Measurements from ENCODE around the gene CSTA. TPM values are rescaled to one million over a fixed set of nuclear protein-coding genes. Genes with fewer than 3 reads are reported as not detected.
"Not testable (repeated sequence)": the region's sequence is repeated elsewhere in the genome, so short reads cannot be mapped to it uniquely, and the experiment has no call there.

The CSTA gene
- total and polyA plus RNA-seq, 3 donors from 2014 or later = 1.2 to 2.8 TPM; not detected in 1

DNA sequence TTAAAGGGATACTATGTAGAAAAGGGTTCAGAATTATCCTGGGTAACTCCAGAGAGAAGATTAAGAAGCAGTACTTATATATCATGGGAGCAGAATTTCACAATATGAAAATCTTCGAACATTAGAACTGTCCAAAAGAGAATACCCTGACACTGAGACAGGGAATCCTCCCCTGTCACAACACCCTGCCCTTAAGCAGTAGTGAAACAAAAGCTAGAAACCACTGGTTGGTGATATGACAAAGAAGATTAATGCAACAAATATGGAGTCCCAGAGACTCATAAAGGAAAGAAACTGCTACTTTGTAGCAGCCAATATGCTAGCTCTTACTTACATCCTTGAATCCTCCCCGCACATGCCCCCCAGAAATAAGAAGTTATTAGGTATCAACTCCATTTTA is 39.4 kb downstream of the CSTA start:
- H3K27ac ChIP-seq = no peak overlapping the region
- H3K36me3 ChIP-seq (ENCODE audit: low read depth, missing control alignments) = no peaks in the 10 kb centered on the region
- DNase-seq = no peak

DNA sequence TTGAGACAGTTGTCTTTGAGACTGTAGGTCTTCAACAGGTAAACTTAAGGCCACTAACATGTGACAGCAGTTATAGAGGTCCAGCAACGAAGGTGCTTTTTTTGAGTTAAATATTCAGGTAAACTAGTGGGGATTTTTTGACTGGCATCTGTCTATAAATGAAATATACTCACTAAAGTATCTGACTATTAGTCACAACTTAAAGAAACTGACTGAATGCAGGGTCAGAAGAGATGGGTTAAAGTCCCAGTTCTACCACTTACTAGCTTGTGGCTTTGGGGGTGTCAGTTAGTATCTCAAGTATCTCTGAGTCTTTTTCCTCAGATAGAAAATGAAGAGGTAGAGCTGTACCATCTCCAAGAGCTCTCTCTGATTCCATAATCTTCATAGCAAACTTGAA is 40.0 kb downstream of the CSTA start:
- Histone ChIP-seq H3K36me3 (ENCODE audit: low read depth, missing control alignments) (no peaks in the 10 kb centered on the region), H3K4me1 (no peaks in the 10 kb centered on the region), H3K27me3 (no peaks in the 10 kb centered on the region), H3K9me3 (no peaks in the 10 kb centered on the region), H3K4me3 (no peak overlapping the region), H3K27ac (no peak overlapping the region)
- intact Hi-C loops (cut with DNase I; ENCODE audit: low total_unique reads) = no loop called here
- 86 to 97% methylated on average over 1 of the region's 1 CpG for WGBS, 2 donors
- no peak for TF ChIP-seq POLR2A (IDR thresholded peaks at IDR 0.05)
- TF ChIP-seq, protein P1, sequence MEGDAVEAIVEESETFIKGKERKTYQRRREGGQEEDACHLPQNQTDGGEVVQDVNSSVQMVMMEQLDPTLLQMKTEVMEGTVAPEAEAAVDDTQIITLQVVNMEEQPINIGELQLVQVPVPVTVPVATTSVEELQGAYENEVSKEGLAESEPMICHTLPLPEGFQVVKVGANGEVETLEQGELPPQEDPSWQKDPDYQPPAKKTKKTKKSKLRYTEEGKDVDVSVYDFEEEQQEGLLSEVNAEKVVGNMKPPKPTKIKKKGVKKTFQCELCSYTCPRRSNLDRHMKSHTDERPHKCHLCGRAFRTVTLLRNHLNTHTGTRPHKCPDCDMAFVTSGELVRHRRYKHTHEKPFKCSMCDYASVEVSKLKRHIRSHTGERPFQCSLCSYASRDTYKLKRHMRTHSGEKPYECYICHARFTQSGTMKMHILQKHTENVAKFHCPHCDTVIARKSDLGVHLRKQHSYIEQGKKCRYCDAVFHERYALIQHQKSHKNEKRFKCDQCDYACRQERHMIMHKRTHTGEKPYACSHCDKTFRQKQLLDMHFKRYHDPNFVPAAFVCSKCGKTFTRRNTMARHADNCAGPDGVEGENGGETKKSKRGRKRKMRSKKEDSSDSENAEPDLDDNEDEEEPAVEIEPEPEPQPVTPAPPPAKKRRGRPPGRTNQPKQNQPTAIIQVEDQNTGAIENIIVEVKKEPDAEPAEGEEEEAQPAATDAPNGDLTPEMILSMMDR (IDR thresholded peaks at IDR 0.05) = no peak
- DNase-seq = no peak

More for the DNA sequence above, 39.4 kb downstream of the CSTA start:
- Histone ChIP-seq H3K4me1 (no peaks in the 10 kb centered on the region), H3K4me3 (no peak overlapping the region), H3K27me3 (no peaks in the 10 kb centered on the region), H3K9me3 (no peaks in the 10 kb centered on the region)
- intact Hi-C loops (cut with DNase I; ENCODE audit: low total_unique reads) = no loop called here
- TF ChIP-seq, protein P1 (IDR thresholded peaks at IDR 0.05) = no peak
- TF ChIP-seq POLR2A (IDR thresholded peaks at IDR 0.05) = no peak
- 41 to 65% methylated on average over 2 of the region's 2 CpGs for WGBS, 2 donors

DNA sequence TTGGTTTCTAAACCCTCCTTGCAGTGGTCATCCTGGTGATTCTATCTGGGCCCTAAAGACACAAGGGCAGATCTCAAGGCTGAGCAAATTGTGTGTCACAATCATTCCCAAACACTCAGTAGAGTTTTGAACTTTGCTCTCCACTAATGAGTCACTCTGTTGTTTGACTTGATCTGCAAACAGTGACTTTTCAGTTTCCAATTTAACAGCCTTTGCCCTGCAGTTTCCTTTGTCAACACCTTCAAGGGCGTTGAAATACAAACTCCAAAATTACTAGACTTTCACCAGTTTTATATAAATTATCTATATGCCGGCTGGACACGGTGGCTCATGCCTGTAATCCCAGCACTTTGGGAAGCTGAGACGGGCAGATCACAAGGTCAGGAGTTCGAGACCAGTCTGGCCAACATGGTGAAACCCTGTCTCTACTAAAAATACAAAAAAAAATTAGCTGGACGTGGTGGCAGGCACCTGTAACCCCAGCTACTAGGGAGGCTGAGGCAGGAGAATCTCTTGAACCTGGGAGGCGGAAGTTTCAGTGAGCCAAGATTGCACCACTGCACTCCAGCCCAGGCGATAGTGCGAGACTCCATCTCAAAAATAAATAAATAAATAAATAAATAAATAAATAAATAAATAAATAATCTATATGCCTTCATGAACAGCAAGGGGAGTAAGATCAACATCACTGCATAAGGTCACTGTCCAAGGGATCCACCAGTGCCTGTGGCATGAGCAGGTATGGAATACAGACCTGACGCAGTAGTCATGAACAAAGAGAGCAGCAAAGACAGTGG is 40.7 kb downstream of the CSTA start:
- H3K4me3 ChIP-seq; H3K27me3 ChIP-seq; H3K9me3 ChIP-seq; H3K36me3 ChIP-seq (ENCODE audit: low read depth, missing control alignments); H3K27ac ChIP-seq; H3K4me1 ChIP-seq; intact Hi-C loops (cut with DNase I; ENCODE audit: low total_unique reads); DNase-seq: not testable (repeated sequence)
- 91 to 94% methylated on average over 10 of the region's 10 CpGs for WGBS, 2 donors

DNA sequence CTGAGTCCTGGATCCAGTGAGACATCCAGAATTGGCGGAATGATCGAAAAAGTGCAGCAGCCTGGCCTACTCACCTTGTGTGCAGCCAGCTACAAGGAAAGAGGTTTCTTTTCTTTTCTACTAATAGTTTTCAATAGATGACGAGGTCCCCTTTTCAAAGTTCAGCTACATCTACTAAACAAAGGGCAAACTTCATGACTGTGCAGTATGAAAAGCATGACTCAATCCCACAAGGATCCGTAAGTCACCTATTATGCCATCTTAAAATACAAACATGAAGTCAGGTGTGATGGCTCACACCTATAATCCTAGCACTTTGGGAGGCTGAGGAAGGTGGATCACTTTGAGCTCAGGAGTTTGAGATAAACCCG is 41.3 kb downstream of the CSTA start:
- H3K27me3 ChIP-seq = no peaks in the 10 kb centered on the region
- no peaks in the 10 kb centered on the region for H3K36me3 ChIP-seq (ENCODE audit: low read depth, missing control alignments)
- no peak overlapping the region for H3K4me3 ChIP-seq
- H3K4me1 ChIP-seq = no peaks in the 10 kb centered on the region
- WGBS, 2 donors = 93 to 97% methylated on average over 5 of the region's 5 CpGs
- TF ChIP-seq, protein P1 (IDR thresholded peaks at IDR 0.05) = no peak
- TF ChIP-seq POLR2A (IDR thresholded peaks at IDR 0.05) = no peak
- DNase-seq = no peak
- intact Hi-C loops (cut with DNase I; ENCODE audit: low total_unique reads) = no loop called here
- H3K27ac ChIP-seq = no peak overlapping the region
- no peaks in the 10 kb centered on the region for H3K9me3 ChIP-seq

DNA sequence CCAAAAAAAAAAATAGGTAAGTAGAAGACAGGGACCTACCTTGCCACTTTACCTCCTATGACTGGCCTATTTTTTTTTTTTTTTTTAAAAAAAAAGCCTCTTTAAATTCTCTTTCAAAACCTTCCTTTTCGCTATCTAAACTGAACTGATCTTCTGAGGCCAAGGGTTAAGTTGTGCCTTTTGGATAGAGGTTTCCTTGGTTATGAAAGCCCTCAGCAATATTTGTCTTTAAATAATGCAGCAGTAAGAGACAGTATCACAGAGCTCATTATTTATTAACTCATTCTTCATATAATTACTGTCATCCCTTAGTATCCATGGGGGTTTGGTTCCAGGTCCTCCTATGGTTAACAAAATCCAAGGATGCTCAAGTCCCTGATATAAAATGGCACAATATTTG is 49.0 kb downstream of the CSTA start:
- intact Hi-C loops (cut with DNase I; ENCODE audit: low total_unique reads) = no loop called here
- WGBS, 2 donors = 90 to 92% methylated on average over 1 of the region's 1 CpG

DNA sequence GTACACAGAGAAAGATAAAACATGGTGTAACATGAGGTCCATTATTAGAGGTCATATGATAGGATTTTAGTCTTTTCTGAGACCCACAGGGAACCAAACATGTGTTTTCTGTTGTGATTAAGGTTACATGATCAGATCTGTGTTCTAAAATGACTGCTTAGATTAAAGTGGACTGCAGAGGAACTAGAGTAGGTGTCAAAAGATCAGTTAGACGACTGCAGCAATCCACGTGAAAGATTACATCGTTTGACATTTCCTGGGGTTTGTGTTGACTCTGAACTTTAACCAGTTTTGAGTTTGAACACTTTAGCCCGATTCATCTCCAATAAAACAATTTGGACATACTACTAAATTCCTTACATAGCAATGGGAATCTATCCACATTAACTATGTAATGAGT is 52.9 kb downstream of the CSTA start:
- no peak overlapping the region for H3K4me3 ChIP-seq
- no peaks in the 10 kb centered on the region for H3K27me3 ChIP-seq
- intact Hi-C loops (cut with DNase I; ENCODE audit: low total_unique reads) = no loop called here
- no peak for DNase-seq
- H3K36me3 ChIP-seq (ENCODE audit: low read depth, missing control alignments) = no peaks in the 10 kb centered on the region
- no peaks in the 10 kb centered on the region for H3K4me1 ChIP-seq
- WGBS, 2 donors = 85 to 90% methylated on average over 4 of the region's 4 CpGs
- H3K9me3 ChIP-seq = no peaks in the 10 kb centered on the region
- TF ChIP-seq POLR2A (IDR thresholded peaks at IDR 0.05) = no peak
- TF ChIP-seq, protein P1 (IDR thresholded peaks at IDR 0.05) = no peak
- no peak overlapping the region for H3K27ac ChIP-seq

More for the DNA sequence above, 49.0 kb downstream of the CSTA start:
- H3K36me3 ChIP-seq (ENCODE audit: low read depth, missing control alignments) = no peaks in the 10 kb centered on the region
- H3K27ac ChIP-seq = no peak overlapping the region
- no peaks in the 10 kb centered on the region for H3K9me3 ChIP-seq
- H3K4me1 ChIP-seq = no peaks in the 10 kb centered on the region
- H3K4me3 ChIP-seq = no peak overlapping the region
- DNase-seq = no peak
- no peak for TF ChIP-seq POLR2A (IDR thresholded peaks at IDR 0.05)
- no peaks in the 10 kb centered on the region for H3K27me3 ChIP-seq

All from testis (tissue), 3 donors.